Inflammatory macrophage treated with lipopolysaccharide for 1 hour (primary cell): ENCODE data around the gene ENTREP3.
"Not testable (repeated sequence)": the region's sequence is repeated elsewhere in the genome, so short reads cannot be mapped to it uniquely, and the experiment has no call there.

Experiments used
- DNase-seq, 2 donors: peaks; one replicate each; pipeline ENCODE4 v3.0.0-alpha.2; 2020 to 2022

ENTREP3 gene

DNA sequence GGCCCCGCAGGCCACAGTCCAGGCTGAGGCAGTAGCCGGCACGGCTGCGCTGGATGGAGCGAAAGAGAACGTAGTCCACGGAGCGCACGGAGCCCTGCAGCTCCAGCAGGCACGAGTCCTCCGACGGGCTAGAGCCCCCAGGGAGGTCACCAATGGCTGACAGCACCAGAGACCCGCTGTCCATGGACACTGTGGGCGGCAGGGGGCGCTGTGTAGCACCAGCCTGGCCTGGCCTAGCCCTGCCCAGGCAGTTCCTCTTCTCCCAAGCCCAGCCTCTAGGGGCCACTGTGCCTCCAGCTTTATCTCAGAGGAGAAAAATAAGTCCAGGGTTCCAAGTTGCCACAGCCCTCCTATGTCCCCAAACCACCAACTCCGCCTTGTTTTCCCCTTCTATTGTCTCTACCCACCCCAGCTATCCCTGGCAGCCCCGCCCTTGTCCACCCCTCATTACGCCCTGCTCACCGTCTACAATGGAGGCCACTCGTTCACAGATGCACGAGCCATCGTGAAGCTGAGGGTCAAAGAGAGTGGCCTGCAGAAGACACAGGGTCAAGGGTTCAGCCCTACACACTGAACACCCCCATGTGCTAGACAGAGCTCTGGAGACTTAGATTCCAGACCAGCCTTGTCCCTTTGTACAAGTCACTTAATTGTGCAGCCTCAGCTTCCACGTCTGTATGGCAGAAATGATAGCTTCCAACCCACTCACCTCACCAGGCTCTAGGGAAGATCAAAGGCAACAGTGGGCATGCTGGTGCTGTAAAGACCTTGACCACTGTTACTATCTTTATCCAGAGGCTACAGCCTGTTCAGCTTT, 4.4 kb downstream of the ENTREP3 start:
- DNase-seq, result peak; percentile 81 to 98

DNA sequence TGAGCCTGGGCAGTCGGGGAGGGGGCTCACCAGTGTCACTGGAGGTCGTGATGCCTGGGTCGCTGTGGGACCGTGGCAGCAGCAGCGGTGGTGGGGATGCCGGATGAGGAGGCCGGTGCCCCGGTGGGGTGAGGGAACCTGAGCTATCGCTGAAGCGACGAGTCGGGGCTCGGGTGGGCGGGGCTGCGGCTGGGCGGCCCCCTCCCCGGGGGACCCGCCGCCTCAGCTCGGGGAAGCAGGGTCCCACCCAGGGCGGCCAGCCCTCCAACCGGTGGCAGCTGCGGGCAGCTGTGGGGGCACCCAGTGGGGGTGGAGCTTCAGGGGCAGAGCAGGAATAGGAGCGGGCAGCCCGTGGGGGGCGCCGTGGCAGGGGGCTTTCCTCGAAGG, 5.0 kb downstream of the ENTREP3 start:
- no peak for DNase-seq

GRCh38 chr1:155247667-155248553, 7.4 kb downstream of the ENTREP3 start:
- DNase-seq, result no peak

- not testable (repeated sequence) for DNase-seq
Measured at GRCh38 chr1:155246796-155247195, 8.5 kb downstream of the ENTREP3 start.

GRCh38 chr1:155245163-155245524, 10.1 kb downstream of the ENTREP3 start:
- DNase-seq, result no peak

DNA sequence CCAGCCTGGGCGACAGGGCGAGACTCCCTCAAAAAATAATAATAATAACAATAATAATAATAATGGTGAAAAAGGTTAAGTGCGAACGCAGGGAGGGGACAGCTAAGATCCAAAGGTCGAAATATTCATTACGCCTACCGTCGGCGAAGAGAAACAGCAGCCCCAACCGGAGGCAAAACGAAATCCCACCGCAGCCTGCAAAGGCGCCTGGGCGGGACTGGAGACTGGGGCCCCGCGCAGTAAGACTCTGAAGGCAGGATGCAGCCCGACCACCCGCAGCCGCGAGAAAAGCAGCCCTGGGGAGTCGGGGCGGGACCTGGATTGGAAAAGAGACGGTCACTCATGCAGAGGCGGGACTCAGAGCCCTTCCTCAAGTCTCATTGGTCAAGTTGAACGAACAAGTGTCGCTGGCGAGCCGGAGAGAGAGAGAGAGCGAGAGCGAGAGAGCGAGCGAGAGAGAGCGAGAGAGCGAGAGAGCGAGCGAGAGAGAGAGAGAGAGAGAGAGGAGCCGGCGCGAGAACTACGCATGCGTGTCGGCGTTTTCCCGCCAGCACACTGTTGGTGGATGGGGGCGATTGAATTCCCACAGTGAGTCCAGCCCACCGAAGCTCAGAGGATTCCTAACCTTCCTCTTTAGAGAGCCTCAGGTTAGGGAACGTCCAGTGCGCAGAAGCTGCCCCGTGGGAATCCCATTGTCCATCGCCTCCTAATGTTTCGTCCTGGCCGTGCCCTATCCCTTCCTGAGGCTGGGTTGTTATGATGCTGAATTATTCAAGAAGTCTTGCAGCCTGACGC, 10.7 kb downstream of the ENTREP3 start:
- DNase-seq, result peak; percentile 95

DNA sequence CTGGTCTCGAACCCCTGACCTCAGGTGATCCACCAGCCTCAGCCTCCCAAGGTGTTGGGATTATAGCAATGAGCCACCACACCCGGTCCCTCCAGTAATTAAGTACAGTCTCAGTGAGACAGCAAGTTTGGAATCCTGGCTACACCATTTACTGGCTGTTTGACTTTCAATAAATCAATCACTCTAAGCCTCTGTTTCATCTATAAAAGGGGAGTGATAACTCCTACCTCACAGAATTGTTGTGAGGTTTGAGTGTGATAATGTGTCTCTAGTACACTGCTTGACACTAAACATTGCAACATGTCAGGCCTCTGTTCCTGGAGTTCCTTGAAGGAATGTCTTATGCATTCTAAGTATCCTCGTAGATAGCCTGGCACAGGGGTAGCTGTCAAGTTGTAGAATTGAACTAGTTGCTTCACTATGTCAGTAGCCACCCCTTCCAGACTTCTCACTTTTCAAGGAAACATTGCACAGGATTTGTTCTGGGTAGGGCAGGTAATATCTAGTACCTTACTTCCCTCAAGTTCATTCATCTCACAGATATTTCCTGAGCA, 12.4 kb downstream of the ENTREP3 start:
- DNase-seq, result no peak

DNA sequence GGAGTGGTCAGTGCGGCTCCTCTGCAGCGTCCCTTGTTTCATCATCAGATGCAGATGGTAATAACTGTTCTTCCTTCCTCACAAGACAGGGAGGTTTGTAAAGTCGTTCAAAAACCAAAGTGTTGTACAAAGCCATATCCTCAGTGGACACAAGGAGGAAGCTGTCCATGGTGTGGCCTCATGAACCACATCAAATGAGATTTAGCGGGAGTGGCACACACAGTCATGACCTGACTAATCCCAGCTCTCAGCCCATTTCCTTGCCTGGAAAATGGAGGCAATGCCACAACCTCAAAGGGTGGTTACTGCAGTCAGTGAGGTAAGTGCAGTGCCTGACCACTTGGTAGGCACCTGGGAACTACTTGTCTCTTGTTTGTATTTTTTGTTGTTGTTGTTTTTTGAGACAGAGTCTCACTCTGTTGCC, 13.4 kb downstream of the ENTREP3 start:
- DNase-seq, result peak; percentile 82 to 86

DNA sequence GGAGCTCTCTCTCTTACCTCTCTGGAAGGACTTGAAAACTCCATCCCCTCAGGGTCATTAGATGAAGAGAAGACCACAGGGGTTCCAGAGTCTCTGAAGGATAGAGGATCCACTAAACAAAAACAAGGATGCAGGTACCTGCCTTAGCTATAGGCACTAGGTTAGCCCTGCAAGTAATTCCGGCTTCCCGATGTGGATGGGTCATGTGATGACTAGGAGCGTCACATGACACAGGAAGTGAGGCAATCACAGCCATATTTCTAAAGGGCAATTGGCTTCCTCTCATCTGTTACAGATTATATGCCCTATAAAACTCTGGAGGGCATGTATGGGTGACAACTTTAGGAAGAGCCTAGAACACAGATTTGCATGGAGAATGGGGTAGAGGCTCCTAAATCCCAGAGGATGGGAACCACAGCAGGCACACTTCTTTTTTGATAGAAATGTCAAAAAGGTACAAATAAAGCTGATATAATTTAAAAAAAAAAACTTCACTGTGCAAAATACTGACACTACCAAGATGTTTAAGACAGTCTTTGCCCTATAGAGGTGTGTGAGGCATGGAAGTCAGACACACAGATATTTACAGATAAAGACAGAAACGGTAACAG, 14.1 kb downstream of the ENTREP3 start:
- peak; percentile 81 to 92 for DNase-seq

- peak in 1 of 2 donors; percentile 43 for DNase-seq
Measured at GRCh38 chr1:155236451-155236850, 18.8 kb downstream of the ENTREP3 start.

DNA sequence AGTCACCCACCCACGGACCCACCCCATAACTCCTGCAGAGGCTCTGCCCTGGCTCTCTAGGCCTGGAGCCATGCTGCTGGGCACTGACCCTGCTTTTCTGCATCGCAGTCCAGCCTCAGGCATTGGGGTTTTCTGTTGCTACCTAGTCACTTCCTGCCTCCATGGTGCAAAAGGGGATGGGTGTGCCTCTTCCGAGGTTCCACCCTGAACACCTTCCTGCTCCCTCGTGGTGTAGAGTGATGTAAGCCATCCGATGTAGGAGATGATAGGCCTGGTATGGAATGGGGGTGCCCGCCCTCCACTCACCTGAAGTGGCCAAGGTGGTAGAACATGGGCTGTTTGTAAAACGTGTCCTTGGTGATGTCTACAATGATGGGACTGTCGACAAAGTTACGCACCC, 19.9 kb downstream of the ENTREP3 start:
- DNase-seq, result not testable (repeated sequence)

DNA sequence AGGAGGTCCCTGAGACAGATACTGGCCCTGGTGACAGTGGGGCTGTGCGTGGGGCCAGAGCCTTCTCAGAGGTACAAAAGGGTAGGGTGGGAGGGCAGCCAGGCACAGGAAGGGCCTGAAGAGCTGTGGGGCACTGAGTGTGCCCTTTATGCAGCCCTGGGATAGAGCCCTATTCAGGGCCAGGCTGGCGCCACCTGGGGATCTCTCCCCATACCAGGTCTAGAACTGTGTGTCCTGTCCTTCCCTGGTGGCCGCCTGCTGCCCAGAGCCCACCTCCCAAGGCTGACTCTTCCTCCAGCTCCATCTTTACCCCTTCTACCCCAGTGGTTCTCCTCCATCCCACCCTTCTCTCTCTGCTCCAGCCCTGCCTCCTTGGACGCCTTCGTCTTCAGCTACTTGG, 21.8 kb downstream of the ENTREP3 start:
- not testable (repeated sequence) for DNase-seq

DNA sequence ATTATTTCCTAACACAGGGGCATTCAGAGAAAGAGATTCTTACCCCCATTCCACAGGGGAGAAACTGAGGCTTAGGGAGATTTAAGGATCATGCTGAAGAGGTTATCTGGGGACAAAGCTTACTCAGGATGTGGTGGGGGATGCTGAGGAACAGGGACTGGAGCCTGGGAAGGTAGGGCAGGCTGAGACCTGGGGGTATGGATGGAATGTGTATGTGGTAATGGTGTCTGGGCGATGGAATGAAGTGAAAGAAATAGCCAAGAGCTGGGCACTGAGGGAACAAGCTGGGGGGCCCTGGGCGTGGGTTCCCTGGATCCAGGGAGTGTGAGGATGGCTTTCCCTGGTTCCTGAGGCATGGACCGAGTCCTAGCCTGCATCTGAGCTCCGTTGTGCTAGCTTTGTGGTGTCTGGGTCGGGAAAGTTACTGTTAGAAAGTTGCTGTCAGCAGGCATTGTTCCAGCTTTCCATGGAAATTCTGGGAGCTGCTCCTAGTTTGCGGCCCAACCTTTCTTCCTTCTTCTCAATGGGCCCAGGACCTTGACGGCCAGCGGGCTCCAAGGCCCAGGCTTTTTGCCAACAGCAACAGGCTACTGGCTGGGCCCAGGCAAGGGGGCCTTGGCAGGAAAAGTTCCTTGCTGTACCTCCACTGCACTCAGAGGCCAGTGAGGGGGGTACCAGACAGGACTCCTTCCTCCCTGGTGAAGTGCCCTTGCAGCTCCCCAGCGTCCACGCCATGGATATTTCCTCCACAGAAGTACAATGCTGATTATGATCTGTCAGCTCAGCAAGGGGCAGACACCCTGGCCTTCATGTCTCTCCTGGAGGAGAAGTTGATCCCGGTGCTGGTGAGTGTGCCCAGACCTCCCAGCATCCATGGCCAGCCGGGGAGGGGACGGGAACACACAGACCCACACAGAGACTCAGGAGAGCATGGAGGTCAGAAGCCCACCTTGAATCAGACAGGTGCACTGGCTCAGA, 23.0 kb downstream of the ENTREP3 start:
- DNase-seq, result not testable (repeated sequence)

GRCh38 chr1:155231302-155231701, 24.0 kb downstream of the ENTREP3 start:
- DNase-seq, result not testable (repeated sequence)

DNA sequence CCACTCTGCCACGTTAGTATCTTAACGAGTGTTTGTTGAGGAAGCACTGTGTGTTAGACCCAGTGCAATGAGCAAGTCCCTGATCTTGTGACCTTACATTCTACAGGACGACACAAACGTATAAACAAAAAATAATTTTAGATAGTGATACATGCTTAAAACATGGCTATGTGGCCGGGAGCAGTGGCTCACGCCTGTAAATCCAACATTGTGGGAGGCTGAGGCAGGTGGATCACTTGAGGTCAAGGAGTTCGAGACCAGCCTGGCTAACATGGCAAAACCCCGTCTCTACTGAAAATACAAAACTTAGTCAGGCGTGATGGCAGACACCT, 27.2 kb downstream of the ENTREP3 start:
- DNase-seq, result no peak

- peak; percentile 97 to 98 for DNase-seq
Measured at GRCh38 chr1:155227261-155228095, 27.8 kb downstream of the ENTREP3 start.

DNA sequence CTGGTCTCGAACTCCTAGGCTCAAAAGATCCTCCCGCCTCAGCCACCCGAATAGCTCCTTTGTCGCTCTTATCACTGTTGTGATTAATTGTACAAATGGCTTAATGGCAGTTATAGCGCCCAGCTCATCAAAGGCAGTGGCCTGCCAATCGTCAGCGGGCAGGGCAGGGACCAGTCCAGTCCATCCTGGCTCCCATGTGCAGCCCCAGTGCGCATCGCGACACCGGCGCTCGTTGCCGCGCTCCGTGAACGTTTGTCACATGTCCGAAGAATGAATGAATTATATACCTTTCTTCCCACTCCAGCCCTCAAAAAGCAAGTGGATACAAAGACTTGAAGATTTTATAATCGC, 28.4 kb downstream of the ENTREP3 start:
- DNase-seq, result peak; percentile 41 to 51

- peak; percentile 77 to 85 for DNase-seq
Measured at GRCh38 chr1:155226188-155226909, 28.9 kb downstream of the ENTREP3 start.

- not testable (repeated sequence) for DNase-seq
Measured at GRCh38 chr1:155225404-155225759, 29.9 kb downstream of the ENTREP3 start.

DNA sequence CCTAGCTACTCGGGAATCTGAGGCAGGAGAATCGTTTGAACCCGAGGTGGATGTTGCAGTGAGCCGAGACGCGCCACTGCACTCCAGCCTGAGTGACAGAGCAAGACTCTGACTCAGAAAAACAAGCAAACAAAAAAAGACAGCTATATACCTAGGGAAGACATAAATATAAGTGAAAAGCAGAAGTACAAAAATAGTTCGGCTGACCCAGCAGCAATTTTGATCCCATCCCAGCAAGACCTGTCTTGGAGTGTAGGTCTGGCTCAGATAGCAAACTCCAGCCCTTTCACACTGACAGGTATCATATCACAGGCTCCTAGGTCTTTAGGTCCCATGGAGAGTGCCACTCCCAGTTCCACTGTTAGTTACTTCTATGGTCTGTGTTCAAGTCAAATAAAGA, 32.2 kb downstream of the ENTREP3 start:
- DNase-seq, result no peak
